OCI-LY3 (cell line): ENCODE data around the gene MCUB.

Source experiments
- CTCF ChIP-seq: fragments of 200-600, 300-600 bp; sonication (generic); IDR thresholded peaks from 2 replicates; pipeline ENCODE4 v1.5.1; 2014; ENCODE audit warnings: antibody characterized with exemption, low read length, low read depth
- EZH2phosphoT487 ChIP-seq: fragments of 200-600 bp; shearing (Covaris generic); IDR thresholded peaks from 2 replicates; pipeline ENCODE4 v1.6.1; 2018; ENCODE audit warnings: antibody characterized with exemption, mixed run types, low read depth

GRCh38 chr4:109728385-109728784 is 168.3 kb downstream of the MCUB start:
- TF ChIP-seq CTCF (no peak), EZH2phosphoT487 (no peak)
